Neural cell (in vitro differentiated cells): ENCODE data around the gene UBE2L3. TPM values are rescaled to one million over a fixed set of nuclear protein-coding genes. Genes with fewer than 3 reads are reported as not detected.

Experiments
- H2AFZ ChIP-seq: fragments of 200-600, 300-800 bp; sonication (generic), shearing (Covaris generic); 2 replicates; pipeline ENCODE4 v1.6.0; 2014; ENCODE audit warnings: low read depth, mild to moderate bottlenecking, antibody characterized with exemption, low read length, moderate library complexity
- H3F3A ChIP-seq: fragments of 200-600 bp; shearing (Covaris generic); 2 replicates; pipeline ENCODE4 v1.6.1; 2016; ENCODE audit warnings: mild to moderate bottlenecking, moderate library complexity, mixed read lengths, antibody characterized with exemption, low read length; ENCODE audit not compliant: insufficient read depth, poor library complexity, severe bottlenecking
- H3K27ac ChIP-seq: fragments of 200-600, 300-800 bp; sonication (generic), shearing (Covaris generic); 2 replicates; pipeline ENCODE4 v1.5.1; 2014; ENCODE audit warnings: mild to moderate bottlenecking, low read length, moderate library complexity
- H3K27me3 ChIP-seq: fragments of 300-800, 200-600 bp; sonication (generic), shearing (Covaris generic); 2 replicates; pipeline ENCODE4 v1.6.0; 2014; ENCODE audit warnings: mild to moderate bottlenecking, low read depth, low read length, moderate library complexity; ENCODE audit not compliant: insufficient read depth
- H3K36me3 ChIP-seq: fragments of 300-800, 200-600 bp; sonication (generic), shearing (Covaris generic); 2 replicates; pipeline ENCODE4 v1.5.1; 2014; ENCODE audit warnings: mild to moderate bottlenecking, antibody characterized with exemption, low read length, moderate library complexity; ENCODE audit not compliant: insufficient read depth
- H3K4me2 ChIP-seq: fragments of 300-800, 200-600 bp; sonication (generic), shearing (Covaris generic); 2 replicates; pipeline ENCODE4 v1.6.0; 2014; ENCODE audit warnings: mild to moderate bottlenecking, low read length
- H3K4me3 ChIP-seq: fragments of 300-800, 200-600 bp; sonication (generic), shearing (Covaris generic); 2 replicates; pipeline ENCODE4 v1.5.1; 2014; ENCODE audit warnings: mild to moderate bottlenecking, low read length, moderate library complexity
- H3K79me2 ChIP-seq: fragments of 200-600 bp; shearing (Covaris generic); replicated peaks from 2 replicates; pipeline ENCODE4 v1.6.0; 2014; ENCODE audit warnings: mild to moderate bottlenecking, low read length, moderate library complexity; ENCODE audit not compliant: insufficient read depth
- H3K9ac ChIP-seq: fragments of 300-800, 200-600 bp; sonication (generic), shearing (Covaris generic); 2 replicates; pipeline ENCODE4 v1.6.1; 2016; ENCODE audit warnings: mild to moderate bottlenecking, low read length, mixed read lengths
- H3K9me2 ChIP-seq: fragments of 200-600 bp; shearing (Covaris generic); 2 replicates; pipeline ENCODE4 v1.6.1; 2016; ENCODE audit warnings: mild to moderate bottlenecking, low read length, mixed read lengths; ENCODE audit not compliant: insufficient read depth
- H3K9me3 ChIP-seq: fragments of 200-600, 300-800 bp; sonication (generic), shearing (Covaris generic); 2 replicates; pipeline ENCODE4 v1.6.1; 2016; ENCODE audit warnings: mild to moderate bottlenecking, mixed run types, low read length, moderate library complexity, mixed read lengths
- H4K20me1 ChIP-seq: fragments of 200-600 bp; shearing (Covaris generic); 2 replicates; pipeline ENCODE4 v1.6.1; 2016; ENCODE audit warnings: mild to moderate bottlenecking, mixed run types; ENCODE audit not compliant: insufficient read depth
- CTCF ChIP-seq: fragments of 450-650 bp; IDR thresholded peaks from 2 replicates; pipeline ENCODE4 v1.5.1; 2014; ENCODE audit warnings: antibody characterized with exemption, mild to moderate bottlenecking, moderate library complexity; ENCODE audit not compliant: poor library complexity, severe bottlenecking
- EP300 ChIP-seq: fragments of 450-650 bp; conservative IDR thresholded peaks from 2 replicates; pipeline ENCODE4 v1.6.1; 2014; ENCODE audit warnings: antibody characterized with exemption, mild to moderate bottlenecking, moderate library complexity; ENCODE audit not compliant: poor library complexity, severe bottlenecking
- EZH2 ChIP-seq: fragments of 200-600, 300-800 bp; shearing (Covaris generic), sonication (generic); IDR thresholded peaks from 2 replicates; pipeline ENCODE4 v1.6.1; 2014; ENCODE audit warnings: antibody characterized with exemption, low read length, borderline replicate concordance, mild to moderate bottlenecking; ENCODE audit not compliant: insufficient read depth, poor library complexity, severe bottlenecking
- MXI1 ChIP-seq: fragments of 450-650 bp; conservative IDR thresholded peaks from 2 replicates; pipeline ENCODE4 v1.6.1; 2014; ENCODE audit warnings: antibody characterized with exemption, mild to moderate bottlenecking; ENCODE audit not compliant: poor library complexity, severe bottlenecking
- POLR2AphosphoS5 ChIP-seq: IDR thresholded peaks from 2 replicates; pipeline ENCODE4 v1.6.1; 2012
- RAD21 ChIP-seq: fragments of 450-650 bp; conservative IDR thresholded peaks from 2 replicates; pipeline ENCODE4 v1.6.1; 2014; ENCODE audit warnings: antibody characterized with exemption, mild to moderate bottlenecking, moderate library complexity
- REST ChIP-seq: IDR thresholded peaks from 2 replicates; pipeline ENCODE4 v1.6.1; 2012; ENCODE audit warnings: borderline replicate concordance
- SMC3 ChIP-seq: fragments of 450-650 bp; conservative IDR thresholded peaks from 2 replicates; pipeline ENCODE4 v1.6.1; 2014; ENCODE audit warnings: antibody characterized with exemption, mild to moderate bottlenecking, moderate library complexity; ENCODE audit not compliant: poor library complexity
- TAF1 ChIP-seq: IDR thresholded peaks from 2 replicates; pipeline ENCODE4 v1.6.1; 2012; ENCODE audit warnings: low read depth
- polyA plus RNA-seq: library from polyadenylated mRNA; depleted of rRNA; stranded (reverse); fragments of >200 nt; gene quantifications from 2 replicates; pipeline ENCODE4 v1.2.3, GENCODE V29; 2014

Gene UBE2L3
- polyA plus RNA-seq, 1 donor from 2014 or later: 49.1 TPM

GRCh38 chr22:21589396-21589795 lies 21.9 kb downstream of the UBE2L3 start:
- Histone ChIP-seq H3K36me3 (no peaks in the 10 kb centered on the region), H3K27me3 (no peaks in the 10 kb centered on the region), H4K20me1 (no peaks in the 10 kb centered on the region), H3K9ac (no peak overlapping the region), H3K4me2 (no peak overlapping the region), H3K9me2 (no peaks in the 10 kb centered on the region), H3K27ac (no peak overlapping the region), H3K9me3 (no peaks in the 10 kb centered on the region), H3F3A (no peaks in the 10 kb centered on the region), H3K79me2 (peaks cover 54% of the 10 kb centered on the region), H3K4me3 (no peak overlapping the region), H2AFZ (no peak overlapping the region)
- TF ChIP-seq SMC3 (no peak), POLR2AphosphoS5 (no peak), EZH2 (no peak), MXI1 (no peak), TAF1 (no peak), RAD21 (no peak), EP300 (no peak), REST (no peak), CTCF (no peak)

GRCh38 chr22:21590809-21591641 lies 23.5 kb downstream of the UBE2L3 start:
- H3K4me3 ChIP-seq: no peak overlapping the region
- H3K79me2 ChIP-seq: peaks cover 42% of the 10 kb centered on the region
- H3F3A ChIP-seq: no peaks in the 10 kb centered on the region
- no peak overlapping the region for H3K4me2 ChIP-seq
- no peaks in the 10 kb centered on the region for H4K20me1 ChIP-seq
- no peak overlapping the region for H3K9ac ChIP-seq
- H3K27me3 ChIP-seq: no peaks in the 10 kb centered on the region
- H2AFZ ChIP-seq: no peak overlapping the region
- TF ChIP-seq EP300: no peak
- no peak for TF ChIP-seq POLR2AphosphoS5
- no peak for TF ChIP-seq TAF1
- TF ChIP-seq REST: no peak
- no peak for TF ChIP-seq RAD21
- no peak for TF ChIP-seq MXI1
- no peak for TF ChIP-seq CTCF
- TF ChIP-seq EZH2: no peak
- TF ChIP-seq SMC3: no peak
- H3K27ac ChIP-seq: no peak overlapping the region
- H3K9me2 ChIP-seq: no peaks in the 10 kb centered on the region
- peaks cover 9% of the 10 kb centered on the region for H3K36me3 ChIP-seq
- no peaks in the 10 kb centered on the region for H3K9me3 ChIP-seq
